ENCODE data around the gene LZTFL1. TPM values are rescaled to one million over a fixed set of nuclear protein-coding genes. Genes with fewer than 3 reads are reported as not detected.

LZTFL1 gene
- total RNA-seq, 1 experiment from 2014 or later: 9.1 TPM

GRCh38 chr3:45807681-45808540 is 34.0 kb downstream of the LZTFL1 start:
- no peaks in the 10 kb centered on the region for H3K4me1 Mint-ChIP-seq (ENCODE audit: low read depth, unreplicated experiment)
- Histone ChIP-seq H3K4me1 (no peaks in the 10 kb centered on the region), H3K36me3 (ENCODE audit: control insufficient read depth, insufficient read depth, low read length) (no peaks in the 10 kb centered on the region), H3K27me3 (replicated peaks; ENCODE audit: control insufficient read depth, insufficient read depth, low read length) (no peaks in the 10 kb centered on the region), H3K4me3 (ENCODE audit: low read depth, low read length) (no peak overlapping the region), H3K9me3 (no peaks in the 10 kb centered on the region)
- intact Hi-C loops (cut with micrococcal nuclease; ENCODE audit: unreplicated experiment): no loop called here
- POLR2A ChIA-PET: no interaction called here
- CTCF ChIA-PET: no interaction called here
- no peak overlapping the region for H3K4me3 Mint-ChIP-seq (ENCODE audit: unreplicated experiment)
- DNase-seq: no peak
- BruUV-seq (replicated peaks): no TSS peak
- no peaks in the 10 kb centered on the region for H3K27me3 Mint-ChIP-seq (ENCODE audit: insufficient read depth, unreplicated experiment)
- no peaks in the 10 kb centered on the region for H3K36me3 Mint-ChIP-seq (ENCODE audit: insufficient read depth, unreplicated experiment)
- no peaks in the 10 kb centered on the region for H3K9me3 Mint-ChIP-seq (ENCODE audit: unreplicated experiment)
- no peak overlapping the region for H3K27ac Mint-ChIP-seq (ENCODE audit: unreplicated experiment)
- TF ChIP-seq, protein P1, sequence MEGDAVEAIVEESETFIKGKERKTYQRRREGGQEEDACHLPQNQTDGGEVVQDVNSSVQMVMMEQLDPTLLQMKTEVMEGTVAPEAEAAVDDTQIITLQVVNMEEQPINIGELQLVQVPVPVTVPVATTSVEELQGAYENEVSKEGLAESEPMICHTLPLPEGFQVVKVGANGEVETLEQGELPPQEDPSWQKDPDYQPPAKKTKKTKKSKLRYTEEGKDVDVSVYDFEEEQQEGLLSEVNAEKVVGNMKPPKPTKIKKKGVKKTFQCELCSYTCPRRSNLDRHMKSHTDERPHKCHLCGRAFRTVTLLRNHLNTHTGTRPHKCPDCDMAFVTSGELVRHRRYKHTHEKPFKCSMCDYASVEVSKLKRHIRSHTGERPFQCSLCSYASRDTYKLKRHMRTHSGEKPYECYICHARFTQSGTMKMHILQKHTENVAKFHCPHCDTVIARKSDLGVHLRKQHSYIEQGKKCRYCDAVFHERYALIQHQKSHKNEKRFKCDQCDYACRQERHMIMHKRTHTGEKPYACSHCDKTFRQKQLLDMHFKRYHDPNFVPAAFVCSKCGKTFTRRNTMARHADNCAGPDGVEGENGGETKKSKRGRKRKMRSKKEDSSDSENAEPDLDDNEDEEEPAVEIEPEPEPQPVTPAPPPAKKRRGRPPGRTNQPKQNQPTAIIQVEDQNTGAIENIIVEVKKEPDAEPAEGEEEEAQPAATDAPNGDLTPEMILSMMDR (IDR thresholded peaks at IDR 0.05; ENCODE audit: insufficient read depth in 1 of 2, low read depth in 1 of 2, low read length in 1 of 2, severe bottlenecking in 1 of 2, unreplicated experiment in 1 of 2): no peak

DNA sequence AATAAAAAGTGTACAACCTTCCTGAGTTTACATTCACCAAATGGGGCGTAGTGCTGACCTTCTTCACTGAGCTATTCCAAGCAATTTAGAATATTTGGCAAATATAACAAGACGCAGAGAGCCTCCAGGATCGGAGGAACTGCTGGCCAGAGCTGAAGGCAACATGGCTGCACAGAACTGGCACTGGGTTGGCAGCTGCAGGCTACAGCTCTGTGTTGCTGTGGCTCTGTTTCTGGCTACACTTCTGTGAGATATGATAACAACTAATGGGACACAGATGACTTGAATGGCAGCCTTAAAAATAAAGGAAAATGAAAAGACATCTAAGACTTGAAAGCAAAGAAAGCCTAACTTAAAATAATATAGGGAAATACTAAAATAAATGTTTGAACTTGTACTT is 34.8 kb downstream of the LZTFL1 start:
- no peaks in the 10 kb centered on the region for H3K9me3 Mint-ChIP-seq (ENCODE audit: unreplicated experiment)
- H3K36me3 Mint-ChIP-seq (ENCODE audit: insufficient read depth, unreplicated experiment): no peaks in the 10 kb centered on the region
- H3K27me3 Mint-ChIP-seq (ENCODE audit: insufficient read depth, unreplicated experiment): no peaks in the 10 kb centered on the region
- no peak overlapping the region for H3K4me3 ChIP-seq (ENCODE audit: low read depth, low read length)
- no peak overlapping the region for H3K4me3 Mint-ChIP-seq (ENCODE audit: unreplicated experiment)
- H3K4me1 Mint-ChIP-seq (ENCODE audit: low read depth, unreplicated experiment): no peaks in the 10 kb centered on the region
- no peaks in the 10 kb centered on the region for H3K4me1 ChIP-seq
- no peak for DNase-seq
- no peak overlapping the region for H3K27ac Mint-ChIP-seq (ENCODE audit: unreplicated experiment)
- H3K36me3 ChIP-seq (ENCODE audit: control insufficient read depth, insufficient read depth, low read length): no peaks in the 10 kb centered on the region
- ChIA-PET POLR2A (no interaction called here), CTCF (no interaction called here)
- no peaks in the 10 kb centered on the region for H3K27me3 ChIP-seq (replicated peaks; ENCODE audit: control insufficient read depth, insufficient read depth, low read length)
- no TSS peak for BruUV-seq (replicated peaks)
- intact Hi-C loops (cut with micrococcal nuclease; ENCODE audit: unreplicated experiment): no loop called here
- H3K9me3 ChIP-seq: no peaks in the 10 kb centered on the region
- TF ChIP-seq, protein P1 (IDR thresholded peaks at IDR 0.05; ENCODE audit: insufficient read depth in 1 of 2, low read depth in 1 of 2, low read length in 1 of 2, severe bottlenecking in 1 of 2, unreplicated experiment in 1 of 2): no peak

- Histone ChIP-seq H3K9me3 (no peaks in the 10 kb centered on the region), H3K27me3 (replicated peaks; ENCODE audit: control insufficient read depth, insufficient read depth, low read length) (no peaks in the 10 kb centered on the region), H3K36me3 (ENCODE audit: control insufficient read depth, insufficient read depth, low read length) (no peaks in the 10 kb centered on the region), H3K4me1 (no peaks in the 10 kb centered on the region), H3K4me3 (ENCODE audit: low read depth, low read length) (no peak overlapping the region)
- Mint-ChIP-seq H3K4me1 (ENCODE audit: low read depth, unreplicated experiment) (no peaks in the 10 kb centered on the region), H3K27me3 (ENCODE audit: insufficient read depth, unreplicated experiment) (no peaks in the 10 kb centered on the region), H3K36me3 (ENCODE audit: insufficient read depth, unreplicated experiment) (no peaks in the 10 kb centered on the region), H3K9me3 (ENCODE audit: unreplicated experiment) (no peaks in the 10 kb centered on the region), H3K27ac (ENCODE audit: unreplicated experiment) (no peak overlapping the region), H3K4me3 (ENCODE audit: unreplicated experiment) (no peak overlapping the region)
- intact Hi-C loops (cut with micrococcal nuclease; ENCODE audit: unreplicated experiment): no loop called here
- ChIA-PET CTCF (no interaction called here), POLR2A (no interaction called here)
- no TSS peak for BruUV-seq (replicated peaks)
- no peak for DNase-seq
- TF ChIP-seq, protein P1 (IDR thresholded peaks at IDR 0.05; ENCODE audit: insufficient read depth in 1 of 2, low read depth in 1 of 2, low read length in 1 of 2, severe bottlenecking in 1 of 2, unreplicated experiment in 1 of 2): no peak
These were observed 35.8 kb downstream of the LZTFL1 start for GRCh38 chr3:45806072-45806471.
